Tibial artery (tissue), 4 donors: ENCODE results near the gene TLX2.

Experiments
- DNase-seq, 2 donors: peaks; one replicate each; pipeline ENCODE4 v3.0.0-alpha.2; 2019
- H3K27ac ChIP-seq, 2 donors: fragments of 200-600 bp; sonication (generic) in 1 of 2; 1 replicate in 1 of 2; 2 replicates in 1 of 2; pipeline ENCODE4 v1.5.1; 2018 to 2019; ENCODE audit warnings: mild to moderate bottlenecking in 1 of 2
- H3K27me3 ChIP-seq, 2 donors: fragments of 200-600 bp; sonication (generic) in 1 of 2; one replicate each; pipeline versions ENCODE4 v1.5.1 to v1.6.0; 2016 to 2019
- H3K36me3 ChIP-seq, 3 donors: fragments of 200-600 bp; sonication (generic) in 2 of 3; one replicate each; pipeline ENCODE4 v1.5.1; 2016 to 2019; ENCODE audit warnings: mild to moderate bottlenecking in 2 of 3
- H3K4me1 ChIP-seq, 4 donors: fragments of 200-600 bp; sonication (generic) in 2 of 4; 1 replicate in 3 of 4; 2 replicates in 1 of 4; pipeline ENCODE4 v1.5.1; 2016 to 2019
- H3K4me3 ChIP-seq, 2 donors: fragments of 200-600 bp; sonication (generic) in 1 of 2; 1 replicate in 1 of 2; 2 replicates in 1 of 2; pipeline ENCODE4 v1.5.1; 2018 to 2019; ENCODE audit warnings: mild to moderate bottlenecking in 2 of 2
- H3K9me3 ChIP-seq, 3 donors: fragments of 200-600 bp; sonication (generic) in 1 of 3; one replicate each; pipeline ENCODE4 v1.5.1; 2016 to 2019
- intact Hi-C: fragments of 100-400 bp; cut with DNase I; formaldehyde crosslinking; loops from one replicate; pipeline ENCODE4 v1.15.0; 2023; ENCODE audit warnings: low total_unique reads
- TF ChIP-seq, protein P1 (sequence below), 2 experiments: fragments of 200-600 bp in 1 of 2; fragments of 450-650 bp in 1 of 2; IDR thresholded peaks; one replicate each; pipeline ENCODE4 v1.5.1; 2017 to 2019; ENCODE audit warnings: antibody characterized with exemption in 2 of 2, mild to moderate bottlenecking in 1 of 2, moderate library complexity in 1 of 2

The TLX2 gene

GRCh38 chr2:74486141-74486540 lies 28.1 kb upstream of the TLX2 start:
- H3K4me1 ChIP-seq: peaks cover 0 to 21% (median 18%) of the 10 kb centered on the region in 4 donors
- TF ChIP-seq, protein P1, sequence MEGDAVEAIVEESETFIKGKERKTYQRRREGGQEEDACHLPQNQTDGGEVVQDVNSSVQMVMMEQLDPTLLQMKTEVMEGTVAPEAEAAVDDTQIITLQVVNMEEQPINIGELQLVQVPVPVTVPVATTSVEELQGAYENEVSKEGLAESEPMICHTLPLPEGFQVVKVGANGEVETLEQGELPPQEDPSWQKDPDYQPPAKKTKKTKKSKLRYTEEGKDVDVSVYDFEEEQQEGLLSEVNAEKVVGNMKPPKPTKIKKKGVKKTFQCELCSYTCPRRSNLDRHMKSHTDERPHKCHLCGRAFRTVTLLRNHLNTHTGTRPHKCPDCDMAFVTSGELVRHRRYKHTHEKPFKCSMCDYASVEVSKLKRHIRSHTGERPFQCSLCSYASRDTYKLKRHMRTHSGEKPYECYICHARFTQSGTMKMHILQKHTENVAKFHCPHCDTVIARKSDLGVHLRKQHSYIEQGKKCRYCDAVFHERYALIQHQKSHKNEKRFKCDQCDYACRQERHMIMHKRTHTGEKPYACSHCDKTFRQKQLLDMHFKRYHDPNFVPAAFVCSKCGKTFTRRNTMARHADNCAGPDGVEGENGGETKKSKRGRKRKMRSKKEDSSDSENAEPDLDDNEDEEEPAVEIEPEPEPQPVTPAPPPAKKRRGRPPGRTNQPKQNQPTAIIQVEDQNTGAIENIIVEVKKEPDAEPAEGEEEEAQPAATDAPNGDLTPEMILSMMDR (IDR thresholded peaks at IDR 0.05): no peak
- H3K27ac ChIP-seq: no peak overlapping the region
- H3K36me3 ChIP-seq: peaks cover 17 to 51% (median 31%) of the 10 kb centered on the region in 3 donors
- H3K27me3 ChIP-seq: no peaks in the 10 kb centered on the region
- DNase-seq: no peak
- no peak overlapping the region for H3K4me3 ChIP-seq
- intact Hi-C loops: no loop called here
- H3K9me3 ChIP-seq: no peaks in the 10 kb centered on the region

- H3K27me3 ChIP-seq: no peaks in the 10 kb centered on the region
- intact Hi-C loops: no loop called here
- no peaks in the 10 kb centered on the region for H3K9me3 ChIP-seq
- H3K4me1 ChIP-seq: peaks cover 0 to 3% (median 1%) of the 10 kb centered on the region in 4 donors
- no peak for DNase-seq
- TF ChIP-seq, protein P1 (IDR thresholded peaks at IDR 0.05): no peak
- H3K27ac ChIP-seq: no peak overlapping the region
- no peak overlapping the region for H3K4me3 ChIP-seq
- peaks cover 38 to 73% (median 58%) of the 10 kb centered on the region in 3 donors for H3K36me3 ChIP-seq
Measured at GRCh38 chr2:74488643-74489481, 25.4 kb upstream of the TLX2 start.

- Histone ChIP-seq H3K27ac (no peak overlapping the region), H3K4me3 (no peak overlapping the region), H3K36me3 (peaks cover 38 to 80% (median 58%) of the 10 kb centered on the region in 3 donors), H3K4me1 (no peaks in the 10 kb centered on the region), H3K27me3 (no peaks in the 10 kb centered on the region), H3K9me3 (no peaks in the 10 kb centered on the region)
- intact Hi-C loops: no loop called here
- DNase-seq: no peak
- TF ChIP-seq, protein P1 (IDR thresholded peaks at IDR 0.05): no peak
Measured at GRCh38 chr2:74489906-74490305, 24.3 kb upstream of the TLX2 start.

DNA sequence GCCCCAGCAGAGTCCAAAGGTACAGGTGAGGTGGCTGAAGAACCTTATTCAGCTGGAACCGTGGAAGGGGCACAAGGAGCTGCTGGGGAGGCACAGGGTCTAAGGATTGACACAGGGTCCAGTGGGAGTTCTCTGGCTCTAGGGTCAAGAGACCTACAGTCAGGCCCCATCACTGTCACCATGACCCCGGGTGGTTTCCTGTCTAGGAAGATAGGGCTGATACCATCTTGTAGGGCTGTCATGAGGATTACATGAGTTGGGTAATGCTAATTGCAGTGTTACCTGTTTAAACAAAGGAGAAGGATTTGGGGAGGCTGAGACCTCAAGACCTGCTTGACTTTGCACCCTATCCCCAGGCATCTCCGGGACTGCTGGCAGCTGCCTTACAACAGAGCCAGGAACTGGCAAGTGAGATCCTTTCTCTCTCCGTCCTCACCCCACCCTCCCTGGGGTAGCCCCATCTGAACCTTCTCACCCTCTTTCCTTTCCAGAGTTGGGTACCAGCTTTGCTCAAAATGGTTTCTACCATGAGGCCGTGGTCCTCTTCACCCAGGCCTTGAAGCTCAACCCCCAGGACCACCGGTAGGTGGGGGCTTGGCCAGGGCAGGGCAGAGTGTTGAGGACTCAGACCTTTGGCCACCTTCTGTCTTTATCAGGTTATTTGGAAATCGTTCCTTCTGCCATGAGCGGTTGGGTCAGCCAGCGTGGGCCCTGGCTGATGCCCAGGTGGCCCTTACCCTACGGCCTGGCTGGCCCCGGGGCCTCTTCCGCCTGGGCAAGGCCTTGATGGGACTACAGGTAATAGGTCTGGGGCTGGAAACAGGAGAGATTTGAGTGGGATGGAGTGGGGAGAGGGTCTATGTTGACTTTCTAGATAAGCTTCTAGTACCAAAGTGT lies 22.4 kb upstream of the TLX2 start:
- Histone ChIP-seq H3K27me3 (peaks cover 0 to 2% of the 10 kb centered on the region in 2 donors), H3K27ac (no peak overlapping the region), H3K4me1 (no peaks in the 10 kb centered on the region), H3K4me3 (no peak overlapping the region), H3K36me3 (peaks cover 32 to 62% (median 44%) of the 10 kb centered on the region in 3 donors), H3K9me3 (no peaks in the 10 kb centered on the region)
- no peak for DNase-seq
- TF ChIP-seq, protein P1 (IDR thresholded peaks at IDR 0.05): no peak
- intact Hi-C loops: no loop called here

DNA sequence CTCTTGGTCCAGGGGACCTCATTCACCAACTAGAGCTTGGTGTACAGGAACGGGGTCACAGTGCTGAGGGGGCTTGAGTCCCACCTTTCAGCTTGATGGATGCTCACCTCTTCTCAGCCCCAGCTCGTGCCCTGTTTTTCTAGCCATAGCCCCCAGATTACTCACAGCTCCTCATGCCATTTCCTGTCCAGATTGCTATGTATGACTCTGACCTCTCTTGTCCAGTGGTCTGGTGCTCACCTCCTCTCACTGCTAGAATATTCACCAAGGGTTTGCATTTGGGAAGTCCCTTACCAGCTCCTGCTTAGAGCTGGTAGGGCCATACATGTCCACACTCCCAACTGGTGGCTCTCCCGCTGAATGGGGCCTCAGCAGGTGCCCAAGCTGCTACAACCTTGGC lies 20.7 kb upstream of the TLX2 start:
- TF ChIP-seq, protein P1 (IDR thresholded peaks at IDR 0.05): no peak
- no peaks in the 10 kb centered on the region for H3K9me3 ChIP-seq
- intact Hi-C loops: no loop called here
- no peak overlapping the region for H3K27ac ChIP-seq
- DNase-seq: no peak
- H3K4me1 ChIP-seq: peaks cover 0 to 13% (median 12%) of the 10 kb centered on the region in 4 donors
- H3K27me3 ChIP-seq: peaks cover 0 to 19% of the 10 kb centered on the region in 2 donors
- H3K36me3 ChIP-seq: peaks cover 32 to 57% (median 42%) of the 10 kb centered on the region in 3 donors
- H3K4me3 ChIP-seq: no peak overlapping the region
